Measurements from ENCODE around the gene TMEM106C. TPM values are rescaled to one million over a fixed set of nuclear protein-coding genes. Genes with fewer than 3 reads are reported as not detected.

TMEM106C gene
- total RNA-seq, 1 donor from 2014 or later = 31.3 TPM

- H3K36me3 Mint-ChIP-seq (ENCODE audit: low read depth) = no peaks in the 10 kb centered on the region
- TF ChIP-seq, protein P1, sequence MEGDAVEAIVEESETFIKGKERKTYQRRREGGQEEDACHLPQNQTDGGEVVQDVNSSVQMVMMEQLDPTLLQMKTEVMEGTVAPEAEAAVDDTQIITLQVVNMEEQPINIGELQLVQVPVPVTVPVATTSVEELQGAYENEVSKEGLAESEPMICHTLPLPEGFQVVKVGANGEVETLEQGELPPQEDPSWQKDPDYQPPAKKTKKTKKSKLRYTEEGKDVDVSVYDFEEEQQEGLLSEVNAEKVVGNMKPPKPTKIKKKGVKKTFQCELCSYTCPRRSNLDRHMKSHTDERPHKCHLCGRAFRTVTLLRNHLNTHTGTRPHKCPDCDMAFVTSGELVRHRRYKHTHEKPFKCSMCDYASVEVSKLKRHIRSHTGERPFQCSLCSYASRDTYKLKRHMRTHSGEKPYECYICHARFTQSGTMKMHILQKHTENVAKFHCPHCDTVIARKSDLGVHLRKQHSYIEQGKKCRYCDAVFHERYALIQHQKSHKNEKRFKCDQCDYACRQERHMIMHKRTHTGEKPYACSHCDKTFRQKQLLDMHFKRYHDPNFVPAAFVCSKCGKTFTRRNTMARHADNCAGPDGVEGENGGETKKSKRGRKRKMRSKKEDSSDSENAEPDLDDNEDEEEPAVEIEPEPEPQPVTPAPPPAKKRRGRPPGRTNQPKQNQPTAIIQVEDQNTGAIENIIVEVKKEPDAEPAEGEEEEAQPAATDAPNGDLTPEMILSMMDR (IDR thresholded peaks at IDR 0.05) = no peak
- H3K9me3 Mint-ChIP-seq = no peaks in the 10 kb centered on the region
- ATAC-seq (ENCODE audit: low read depth) (no peak), DNase-seq (no peak)
- CTCF ChIA-PET = no interaction called here
- peaks cover 30% of the 10 kb centered on the region for H3K27me3 Mint-ChIP-seq
- intact Hi-C loops (cut with micrococcal nuclease) = no loop called here
- H3K4me1 Mint-ChIP-seq = no peaks in the 10 kb centered on the region
- H3K4me3 Mint-ChIP-seq = no peak overlapping the region
- POLR2A ChIA-PET = no interaction called here
- H3K27ac Mint-ChIP-seq = no peak overlapping the region
These were observed 52.6 kb downstream of the TMEM106C start for GRCh38 chr12:48015954-48016353.

DNA sequence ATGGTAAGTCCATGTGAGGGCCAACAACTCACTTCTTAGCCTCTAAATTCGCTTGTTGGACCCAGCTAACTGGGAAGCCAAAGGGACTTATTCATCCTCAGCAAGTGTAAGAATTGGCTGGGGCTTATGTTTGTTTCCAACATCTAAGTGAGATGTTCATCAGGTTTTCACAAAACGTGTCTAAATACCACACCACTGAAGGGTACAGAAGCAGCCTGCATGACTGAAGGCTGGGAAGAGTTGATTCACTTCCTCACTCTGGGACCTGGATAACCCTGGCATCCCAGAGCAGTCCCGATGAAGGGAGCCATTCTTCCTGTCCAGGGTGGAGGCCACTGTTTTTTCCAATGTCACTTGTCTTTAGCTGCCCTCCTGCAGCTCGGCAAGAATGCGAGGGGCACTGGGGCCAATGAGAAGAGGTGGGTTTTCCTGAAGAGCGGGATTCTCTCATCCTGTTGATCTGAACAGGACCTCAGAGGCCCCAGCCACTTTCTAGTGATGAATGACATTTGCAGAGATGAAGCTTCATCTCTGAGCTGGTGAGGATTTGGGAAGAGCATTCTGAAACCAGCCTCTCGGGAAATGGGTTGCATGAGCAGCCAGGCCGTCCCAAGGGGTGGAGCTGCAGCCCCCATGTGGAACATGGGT lies 53.1 kb downstream of the TMEM106C start:
- Mint-ChIP-seq H3K9me3 (no peaks in the 10 kb centered on the region), H3K27me3 (peaks cover 27% of the 10 kb centered on the region), H3K27ac (no peak overlapping the region), H3K4me1 (no peaks in the 10 kb centered on the region), H3K4me3 (no peak overlapping the region), H3K36me3 (ENCODE audit: low read depth) (no peaks in the 10 kb centered on the region)
- ATAC-seq (ENCODE audit: low read depth) = no peak
- DNase-seq = no peak
- intact Hi-C loops (cut with micrococcal nuclease) = no loop called here
- ChIA-PET POLR2A (no interaction called here), CTCF (no interaction called here)
- TF ChIP-seq, protein P1 (IDR thresholded peaks at IDR 0.05) = no peak

GRCh38 chr12:48017496-48017895 lies 54.1 kb downstream of the TMEM106C start:
- no peaks in the 10 kb centered on the region for H3K4me1 Mint-ChIP-seq
- intact Hi-C loops (cut with micrococcal nuclease) = no loop called here
- H3K4me3 Mint-ChIP-seq = no peak overlapping the region
- H3K27ac Mint-ChIP-seq = no peak overlapping the region
- ATAC-seq (ENCODE audit: low read depth) (no peak), DNase-seq (no peak)
- POLR2A ChIA-PET = no interaction called here
- TF ChIP-seq, protein P1 (IDR thresholded peaks at IDR 0.05) = no peak
- H3K9me3 Mint-ChIP-seq = no peaks in the 10 kb centered on the region
- CTCF ChIA-PET = no interaction called here
- H3K36me3 Mint-ChIP-seq (ENCODE audit: low read depth) = no peaks in the 10 kb centered on the region
- peaks cover 29% of the 10 kb centered on the region for H3K27me3 Mint-ChIP-seq

GRCh38 chr12:48017921-48018617 lies 54.7 kb downstream of the TMEM106C start:
- Mint-ChIP-seq H3K4me3 (no peak overlapping the region), H3K27me3 (peaks cover 30% of the 10 kb centered on the region), H3K36me3 (ENCODE audit: low read depth) (no peaks in the 10 kb centered on the region), H3K4me1 (no peaks in the 10 kb centered on the region), H3K27ac (no peak overlapping the region), H3K9me3 (no peaks in the 10 kb centered on the region)
- no peak for ATAC-seq (ENCODE audit: low read depth)
- no peak for DNase-seq
- ChIA-PET POLR2A (interaction anchor here (0.6 kb wide), 1 partner anchor 34 kb away, joined by 3 read pairs; no protein-coding TSS in a partner anchor), CTCF (no interaction called here)
- TF ChIP-seq, protein P1 (IDR thresholded peaks at IDR 0.05) = no peak
- intact Hi-C loops (cut with micrococcal nuclease) = no loop called here

Other genes starting within 250 kb of the TMEM106C start
- gene ENDOU, start 238.1 kb upstream of the TMEM106C start, total RNA-seq = 0.24 and 0.37 TPM in 2 replicates
- 2.7 and 5.0 TPM in 2 replicates for gene RAPGEF3, start 204.7 kb upstream of the TMEM106C start, total RNA-seq
- 12.7 and 12.8 TPM in 2 replicates for gene SLC48A1, start 190.4 kb upstream of the TMEM106C start, total RNA-seq
- 103 and 126 TPM in 2 replicates for gene HDAC7, start 143.7 kb upstream of the TMEM106C start, total RNA-seq
- gene VDR, start 58.6 kb upstream of the TMEM106C start, total RNA-seq = 0.64 and 0.86 TPM in 2 replicates
- not detected in 2 replicates for gene COL2A1, start 40.9 kb downstream of the TMEM106C start, total RNA-seq
- gene SENP1, start 142.5 kb downstream of the TMEM106C start, total RNA-seq = 42.8 and 43.2 TPM in 2 replicates
- gene PFKM, start 155.8 kb downstream of the TMEM106C start, total RNA-seq = 44.7 and 49.2 TPM in 2 replicates
- gene ASB8, start 193.9 kb downstream of the TMEM106C start, total RNA-seq = 40.0 and 43.6 TPM in 2 replicates
- 0.18 and 0.29 TPM in 2 replicates for gene CCDC184, start 220.0 kb downstream of the TMEM106C start, total RNA-seq
- not detected in 2 replicates for gene OR10AD1, start 239.7 kb downstream of the TMEM106C start, total RNA-seq